IMR-90 (cell line): Measurements from ENCODE around the gene PRELP. TPM values are rescaled to one million over a fixed set of nuclear protein-coding genes. Genes with fewer than 3 reads are reported as not detected.

Experiments
- ATAC-seq: fragments of 200-7000 bp; cut with Tn5 transposase; 2 replicates; pipeline ENCODE4 v1.9.1; 2020; ENCODE audit warnings: low read depth, mild to moderate bottlenecking, moderate library complexity
- BruUV-seq: library from RNA; stranded (reverse); fragments of 400-500 nt; replicated peaks from 2 replicates; lab custom pipeline; 2021; lab: Mats Ljungman, UMichigan
- CTCF ChIA-PET: fragments of 300-600 bp; formaldehyde crosslinking; extraction: SDS; loops from one replicate; lab custom pipeline; 2021; ENCODE audit warnings: antibody characterized with exemption; lab: Yijun Ruan, JAX
- POLR2A ChIA-PET: fragments of 300-600 bp; sonication (Branson Sonifier 250); formaldehyde crosslinking; loops from one replicate; lab custom pipeline; 2022; ENCODE audit warnings: antibody characterized with exemption; ENCODE audit not compliant: unreplicated experiment; lab: Charles Lee
- DNase-seq: peaks from one replicate; pipeline ENCODE4 v3.0.0; 2013
- H2AFZ ChIP-seq: replicated peaks from 2 replicates; pipeline ENCODE3; 2013; ENCODE audit warnings: low read length, mild to moderate bottlenecking; ENCODE audit not compliant: poor library complexity
- H2AK5ac ChIP-seq: 2 replicates; pipeline ENCODE4 v1.6.1; 2013; ENCODE audit warnings: low read depth, low read length, inconsistent platforms
- H2AK9ac ChIP-seq: replicated peaks from 2 replicates; pipeline ENCODE3; 2013; ENCODE audit warnings: mild to moderate bottlenecking, low read depth, low read length, moderate library complexity; ENCODE audit not compliant: poor library complexity
- H2BK120ac ChIP-seq: 2 replicates; pipeline ENCODE4 v1.6.1; 2013; ENCODE audit warnings: low read depth, low read length, inconsistent platforms
- H2BK15ac ChIP-seq: 3 replicates; pipeline ENCODE4 v1.6.1; 2013; ENCODE audit warnings: low read depth, low read length, inconsistent platforms
- H2BK20ac ChIP-seq: 2 replicates; pipeline ENCODE4 v1.6.1; 2013; ENCODE audit warnings: low read depth, mild to moderate bottlenecking, inconsistent platforms, low read length, moderate library complexity
- H2BK5ac ChIP-seq: 2 replicates; pipeline ENCODE4 v1.6.1; 2013; ENCODE audit warnings: mild to moderate bottlenecking, low read depth, low read length, inconsistent platforms; ENCODE audit not compliant: poor library complexity, severe bottlenecking
- H3K14ac ChIP-seq: replicated peaks from 2 replicates; pipeline ENCODE4 v1.6.1; 2013; ENCODE audit warnings: low read depth, low read length, inconsistent platforms
- H3K18ac ChIP-seq: 2 replicates; pipeline ENCODE4 v1.6.1; 2013; ENCODE audit warnings: low read depth, low read length, control low read depth
- H3K23ac ChIP-seq: 2 replicates; pipeline ENCODE4 v1.6.1; 2013; ENCODE audit warnings: low read depth, low read length, inconsistent platforms
- H3K27ac ChIP-seq: 2 replicates; pipeline ENCODE4 v1.5.1; 2013; ENCODE audit warnings: mild to moderate bottlenecking, control low read depth, low read length; ENCODE audit not compliant: insufficient read depth
- H3K27me3 ChIP-seq: 2 replicates; pipeline ENCODE4 v1.6.1; 2013; ENCODE audit warnings: low read length; ENCODE audit not compliant: control insufficient read depth, insufficient read depth
- H3K36me3 ChIP-seq: 2 replicates; pipeline ENCODE4 v1.6.1; 2013; ENCODE audit warnings: low read length, mixed read lengths; ENCODE audit not compliant: control insufficient read depth, insufficient read depth
- H3K4ac ChIP-seq: 2 replicates; pipeline ENCODE4 v1.6.1; 2013; ENCODE audit warnings: low read depth, low read length, inconsistent platforms
- H3K4me1 ChIP-seq: 2 replicates; pipeline ENCODE4 v1.6.1; 2013; ENCODE audit warnings: low read length, mixed read lengths; ENCODE audit not compliant: control insufficient read depth, insufficient read depth
- H3K4me2 ChIP-seq: 2 replicates; pipeline ENCODE4 v1.6.1; 2013; ENCODE audit warnings: low read depth, mild to moderate bottlenecking, control low read depth, low read length, moderate library complexity
- H3K4me3 ChIP-seq: 2 replicates; pipeline ENCODE4 v1.5.1; 2013; ENCODE audit warnings: low read depth, mild to moderate bottlenecking, control low read depth, low read length, moderate library complexity; ENCODE audit not compliant: insufficient read depth
- H3K56ac ChIP-seq: 2 replicates; pipeline ENCODE4 v1.6.1; 2013; ENCODE audit warnings: low read length, inconsistent platforms; ENCODE audit not compliant: insufficient read depth; ENCODE audit errors: extremely low read depth
- H3K79me1 ChIP-seq, 2 experiments: 2 replicates each; pipeline ENCODE4 v1.6.1; 2013; ENCODE audit warnings: low read length in 2 of 2, inconsistent platforms in 1 of 2, low read depth in 1 of 2
- H3K9ac ChIP-seq: 2 replicates; pipeline ENCODE4 v1.6.1; 2013; ENCODE audit warnings: low read depth, low read length, control low read depth
- H3K9me1 ChIP-seq: 2 replicates; pipeline ENCODE4 v1.6.1; 2013; ENCODE audit warnings: low read length, inconsistent platforms; ENCODE audit not compliant: insufficient read depth
- H3K9me3 ChIP-seq: 2 replicates; pipeline ENCODE4 v1.6.1; 2013; ENCODE audit warnings: low read length; ENCODE audit not compliant: control insufficient read depth, insufficient read depth
- H4K20me1 ChIP-seq: 2 replicates; pipeline ENCODE4 v1.6.1; 2013; ENCODE audit warnings: low read length, inconsistent platforms; ENCODE audit not compliant: insufficient read depth
- H4K5ac ChIP-seq: 2 replicates; pipeline ENCODE4 v1.6.1; 2013; ENCODE audit warnings: mild to moderate bottlenecking, low read depth, low read length, control low read depth
- H4K8ac ChIP-seq, 2 experiments: 2 replicates each; pipeline ENCODE4 v1.6.1; 2013; ENCODE audit warnings: low read depth in 2 of 2, low read length in 2 of 2, control low read depth in 1 of 2, inconsistent platforms in 1 of 2
- H4K91ac ChIP-seq: 2 replicates; pipeline ENCODE4 v1.6.1; 2013; ENCODE audit warnings: low read depth, low read length, inconsistent platforms; ENCODE audit not compliant: insufficient read depth
- BHLHE40 ChIP-seq: fragments of 150-350 bp; IDR thresholded peaks from 2 replicates; pipeline ENCODE4 v1.6.1; 2016; ENCODE audit warnings: mild to moderate bottlenecking, low read depth, low read length
- CEBPB ChIP-seq: IDR thresholded peaks from 2 replicates; pipeline ENCODE4 v1.6.1; 2012; ENCODE audit warnings: low read depth, low read length, improper control_type of control experiment
- FOS ChIP-seq: fragments of 150-350 bp; IDR thresholded peaks from 2 replicates; pipeline ENCODE4 v1.6.1; 2016; ENCODE audit warnings: low read depth, low read length
- MAFK ChIP-seq: IDR thresholded peaks from 2 replicates; pipeline ENCODE4 v1.6.1; 2012; ENCODE audit warnings: low read depth, low read length, improper control_type of control experiment
- MAZ ChIP-seq: IDR thresholded peaks from 2 replicates; pipeline ENCODE4 v1.6.1; 2012; ENCODE audit warnings: low read depth, mild to moderate bottlenecking, low read length, improper control_type of control experiment, moderate library complexity, borderline replicate concordance
- MXI1 ChIP-seq: IDR thresholded peaks from 2 replicates; pipeline ENCODE4 v1.6.1; 2012; ENCODE audit warnings: low read depth, mild to moderate bottlenecking, low read length, moderate library complexity, borderline replicate concordance
- NFE2L2 ChIP-seq: fragments of 150-350 bp; IDR thresholded peaks from 2 replicates; pipeline ENCODE4 v1.6.1; 2016; ENCODE audit warnings: low read depth, mild to moderate bottlenecking, low read length
- POLR2A ChIP-seq: IDR thresholded peaks from 2 replicates; pipeline ENCODE4 v1.6.1; 2012; ENCODE audit warnings: mild to moderate bottlenecking, low read depth, low read length
- RCOR1 ChIP-seq: IDR thresholded peaks from 2 replicates; pipeline ENCODE4 v1.6.1; 2012; ENCODE audit warnings: mild to moderate bottlenecking, low read length, improper control_type of control experiment; ENCODE audit not compliant: insufficient replicate concordance
- RFX5 ChIP-seq: IDR thresholded peaks from 2 replicates; pipeline ENCODE4 v1.8.0; 2012; ENCODE audit warnings: low read depth, mild to moderate bottlenecking, low read length, moderate library complexity
- SMC3 ChIP-seq: fragments of 150-350 bp; IDR thresholded peaks from 2 replicates; pipeline ENCODE4 v1.6.1; 2016; ENCODE audit warnings: low read depth, mild to moderate bottlenecking, antibody characterized with exemption, low read length, moderate library complexity
- WGBS, 2 experiments: methylation state at CpG; one replicate each; pipeline versions ENCODE4 v1.1.5 to v1.1.7; 2013; ENCODE audit warnings: missing lambda C conversion rate in 2 of 2; ENCODE audit not compliant: insufficient read length in 1 of 2; ENCODE audit errors: extremely low coverage in 2 of 2; 5-methylcytosine and 5-hydroxymethylcytosine counted together
- dilution Hi-C: fragments of 300-500 bp; cut with HindIII; formaldehyde crosslinking; loops from one replicate; pipeline ENCODE4 v1.14.3; 2018; ENCODE audit warnings: low sequenced_read_pairs; ENCODE audit not compliant: unreplicated experiment
- in situ Hi-C: fragments of 300-500 bp; cut with MboI; formaldehyde crosslinking; loops from 3 replicates; pipeline ENCODE4 v1.14.3; 2019; ENCODE audit warnings: low sequenced_read_pairs, inconsistent platforms, mixed read lengths
- intact Hi-C: fragments of 100-400 bp; cut with micrococcal nuclease; formaldehyde crosslinking; loops from 2 replicates; pipeline ENCODE4 v1.10.0; 2022
- polyA plus RNA-seq, 3 experiments: library from polyadenylated mRNA; depleted of rRNA; stranded (reverse); fragments of >200 nt; gene quantifications; 2 replicates each; pipeline ENCODE4 v1.2.3, GENCODE V29; 2012; ENCODE audit warnings: low replicate concordance in 1 of 3
- total RNA-seq: library from RNA; depleted of rRNA; stranded (reverse); fragments of >200 nt; gene quantifications from 2 replicates; pipeline ENCODE4 v1.2.3, GENCODE V29; 2012
- TF ChIP-seq, protein P1 (sequence below): conservative IDR thresholded peaks from 2 replicates; pipeline ENCODE4 v1.5.1; 2012; ENCODE audit warnings: mild to moderate bottlenecking, low read depth, low read length, improper control_type of control experiment
- TF ChIP-seq, protein P2 (sequence below): fragments of 150-350 bp; IDR thresholded peaks from 2 replicates; pipeline ENCODE4 v1.6.1; 2016; ENCODE audit warnings: low read depth, mild to moderate bottlenecking, low read length, moderate library complexity, borderline replicate concordance
- TF ChIP-seq, protein P3 (sequence below): fragments of 150-350 bp; IDR thresholded peaks from 2 replicates; pipeline ENCODE4 v1.6.1; 2017; ENCODE audit warnings: mild to moderate bottlenecking, antibody characterized with exemption, low read length, low read depth

The PRELP gene
- total and polyA plus RNA-seq, 2 of the 4 experiments (the other 2 are of a cell fraction): 0.56 TPM; not detected in 1

DNA sequence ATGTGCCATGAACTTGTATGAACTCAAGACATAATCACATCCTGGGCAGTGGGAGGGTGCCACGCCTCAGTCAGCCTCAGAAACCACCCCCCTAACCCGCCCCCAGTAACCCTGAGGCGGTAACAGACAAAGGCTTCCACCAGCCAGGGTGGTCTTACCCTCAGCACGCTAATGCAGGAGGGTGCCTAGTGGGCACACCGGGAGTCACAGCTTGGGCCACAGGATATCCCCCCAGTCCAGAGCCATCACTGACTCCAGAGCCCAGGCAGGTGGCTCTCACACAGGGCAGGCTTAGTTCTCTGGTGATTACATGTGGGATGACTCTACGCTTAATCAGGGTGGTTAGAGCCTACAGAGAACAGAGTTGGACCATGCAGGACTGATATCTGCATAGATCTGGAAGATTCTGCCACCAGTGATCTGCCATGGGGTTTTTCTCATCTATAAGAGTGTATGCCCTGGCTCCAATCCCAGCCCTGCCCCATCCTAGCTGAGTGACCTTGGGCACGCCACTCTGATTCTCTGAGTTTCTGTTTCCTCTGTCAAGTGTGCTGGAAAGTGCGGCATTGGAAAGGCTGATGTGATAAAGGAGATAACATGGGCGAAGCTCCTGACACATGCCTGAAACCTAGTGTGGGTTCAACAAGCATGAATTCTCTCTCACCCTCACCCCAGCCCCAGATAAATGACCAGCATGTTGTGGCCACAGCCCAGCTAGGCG, 45.6 kb downstream of the PRELP start:
- no peak overlapping the region; the same call in 1 of the 2 replicates for H3K27ac ChIP-seq
- H4K91ac ChIP-seq: peak overlapping the region; percentile 18; the same call in 1 of the 2 replicates
- H3K9me3 ChIP-seq: no peaks in the 10 kb centered on the region
- intact Hi-C loops (no loop called here), in situ Hi-C loops (no loop called here), dilution Hi-C loops (no loop called here)
- no peak overlapping the region for H3K56ac ChIP-seq
- DNase-seq (peak; percentile 30), ATAC-seq (0 out of 2 replicates have a peak, but pooled peaks have one; percentile 21)
- no peak overlapping the region; the same call in 1 of the 2 replicates for H2BK20ac ChIP-seq
- no peaks in the 10 kb centered on the region for H4K20me1 ChIP-seq
- peak overlapping the region; percentile 81 for H2AK5ac ChIP-seq
- no peaks in the 10 kb centered on the region for H3K36me3 ChIP-seq
- H3K4ac ChIP-seq: peak overlapping the region; percentile 53
- H3K4me3 ChIP-seq: no peak overlapping the region
- WGBS, 2 experiments: 76% methylated on average over 5 of the region's 10 CpGs; no CpG with 5 or more reads in 1 of the 2 experiments
- H3K14ac ChIP-seq: 0 out of 2 replicates have a peak overlapping the region, but pooled peaks have one; percentile 12
- no peaks in the 10 kb centered on the region for H3K79me1 ChIP-seq
- H3K9ac ChIP-seq: no peak overlapping the region
- no peaks in the 10 kb centered on the region for H3K27me3 ChIP-seq
- H3K4me2 ChIP-seq: no peak overlapping the region
- peaks cover 17% of the 10 kb centered on the region for H3K9me1 ChIP-seq
- H2BK15ac ChIP-seq: peak overlapping the region; percentile 19; the same call in 1 of the 3 replicates
- no peak overlapping the region for H2BK5ac ChIP-seq
- H2AK9ac ChIP-seq: peak overlapping the region; percentile 79
- BruUV-seq: no TSS peak
- no peak overlapping the region for H3K18ac ChIP-seq
- ChIA-PET POLR2A (no interaction called here), CTCF (no interaction called here)
- H4K8ac ChIP-seq: peak overlapping the region; percentile 58 to 78; a peak in 3 of 4 replicates
- H2AFZ ChIP-seq: peak overlapping the region; percentile 5
- no peak overlapping the region for H3K23ac ChIP-seq
- H2BK120ac ChIP-seq: peak overlapping the region; percentile 10; the same call in 1 of the 2 replicates
- peaks cover 11% of the 10 kb centered on the region for H3K4me1 ChIP-seq
- H4K5ac ChIP-seq: no peak overlapping the region
- TF ChIP-seq MAFK (no peak), CEBPB (no peak), MXI1 (no peak), BHLHE40 (no peak), RCOR1 (no peak), SMC3 (no peak), RFX5 (no peak), FOS (no peak), POLR2A (no peak), NFE2L2 (no peak), MAZ (no peak)
- TF ChIP-seq, protein P1, sequence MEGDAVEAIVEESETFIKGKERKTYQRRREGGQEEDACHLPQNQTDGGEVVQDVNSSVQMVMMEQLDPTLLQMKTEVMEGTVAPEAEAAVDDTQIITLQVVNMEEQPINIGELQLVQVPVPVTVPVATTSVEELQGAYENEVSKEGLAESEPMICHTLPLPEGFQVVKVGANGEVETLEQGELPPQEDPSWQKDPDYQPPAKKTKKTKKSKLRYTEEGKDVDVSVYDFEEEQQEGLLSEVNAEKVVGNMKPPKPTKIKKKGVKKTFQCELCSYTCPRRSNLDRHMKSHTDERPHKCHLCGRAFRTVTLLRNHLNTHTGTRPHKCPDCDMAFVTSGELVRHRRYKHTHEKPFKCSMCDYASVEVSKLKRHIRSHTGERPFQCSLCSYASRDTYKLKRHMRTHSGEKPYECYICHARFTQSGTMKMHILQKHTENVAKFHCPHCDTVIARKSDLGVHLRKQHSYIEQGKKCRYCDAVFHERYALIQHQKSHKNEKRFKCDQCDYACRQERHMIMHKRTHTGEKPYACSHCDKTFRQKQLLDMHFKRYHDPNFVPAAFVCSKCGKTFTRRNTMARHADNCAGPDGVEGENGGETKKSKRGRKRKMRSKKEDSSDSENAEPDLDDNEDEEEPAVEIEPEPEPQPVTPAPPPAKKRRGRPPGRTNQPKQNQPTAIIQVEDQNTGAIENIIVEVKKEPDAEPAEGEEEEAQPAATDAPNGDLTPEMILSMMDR: no peak
- TF ChIP-seq, protein P2, sequence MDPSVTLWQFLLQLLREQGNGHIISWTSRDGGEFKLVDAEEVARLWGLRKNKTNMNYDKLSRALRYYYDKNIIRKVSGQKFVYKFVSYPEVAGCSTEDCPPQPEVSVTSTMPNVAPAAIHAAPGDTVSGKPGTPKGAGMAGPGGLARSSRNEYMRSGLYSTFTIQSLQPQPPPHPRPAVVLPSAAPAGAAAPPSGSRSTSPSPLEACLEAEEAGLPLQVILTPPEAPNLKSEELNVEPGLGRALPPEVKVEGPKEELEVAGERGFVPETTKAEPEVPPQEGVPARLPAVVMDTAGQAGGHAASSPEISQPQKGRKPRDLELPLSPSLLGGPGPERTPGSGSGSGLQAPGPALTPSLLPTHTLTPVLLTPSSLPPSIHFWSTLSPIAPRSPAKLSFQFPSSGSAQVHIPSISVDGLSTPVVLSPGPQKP: no peak
- TF ChIP-seq, protein P3, sequence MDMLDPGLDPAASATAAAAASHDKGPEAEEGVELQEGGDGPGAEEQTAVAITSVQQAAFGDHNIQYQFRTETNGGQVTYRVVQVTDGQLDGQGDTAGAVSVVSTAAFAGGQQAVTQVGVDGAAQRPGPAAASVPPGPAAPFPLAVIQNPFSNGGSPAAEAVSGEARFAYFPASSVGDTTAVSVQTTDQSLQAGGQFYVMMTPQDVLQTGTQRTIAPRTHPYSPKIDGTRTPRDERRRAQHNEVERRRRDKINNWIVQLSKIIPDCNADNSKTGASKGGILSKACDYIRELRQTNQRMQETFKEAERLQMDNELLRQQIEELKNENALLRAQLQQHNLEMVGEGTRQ: no peak
